Hippocampal formation (tissue), 2 donors: Measurements from ENCODE around the gene FSD2.
"Not testable (repeated sequence)": the region's sequence is repeated elsewhere in the genome, so short reads cannot be mapped to it uniquely, and the experiment has no call there.

Experiments
- DNase-seq, 2 donors: peaks; one replicate each; lab custom pipeline; 2025; lab: John Stamatoyannopoulos, UW

FSD2 gene

DNA sequence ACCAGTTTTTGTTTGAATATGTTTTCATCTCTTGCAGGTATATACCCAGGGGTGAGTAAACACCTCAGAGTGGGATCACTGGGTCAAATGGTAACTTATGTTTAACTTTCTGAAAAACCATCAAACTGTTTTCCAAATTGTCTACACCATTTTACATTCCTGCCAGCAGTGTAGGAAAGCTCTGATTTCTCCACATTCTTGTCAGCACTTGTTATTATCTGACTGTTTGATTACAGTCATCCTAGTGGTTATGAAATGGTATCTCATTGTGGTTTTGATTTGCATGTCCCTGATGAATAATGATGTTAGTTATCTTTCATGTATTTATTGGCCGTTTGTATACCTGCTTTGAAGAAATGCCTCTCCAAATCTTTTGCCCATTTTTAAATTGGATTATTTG, 13.8 kb downstream of the FSD2 start:
- DNase-seq: no peak

DNA sequence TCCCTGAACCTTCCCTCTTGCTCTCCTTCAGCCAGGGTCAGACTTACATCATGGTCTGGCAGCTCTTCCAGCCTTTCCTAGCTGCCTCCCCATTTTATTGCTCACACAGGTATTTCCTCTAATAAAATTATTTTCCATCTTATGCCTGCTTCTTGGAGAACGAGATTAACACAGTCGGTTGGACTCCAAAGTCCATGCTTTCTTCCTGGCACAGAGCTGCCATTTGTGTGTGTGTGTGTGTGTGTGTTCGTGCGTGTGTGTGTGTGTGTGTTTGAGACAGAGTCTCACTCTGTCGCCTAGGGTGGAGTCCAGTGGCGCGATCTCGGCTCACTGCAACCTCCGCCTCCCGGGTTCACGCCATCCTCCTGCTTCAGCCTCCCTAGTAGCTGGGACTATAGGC, 15.5 kb downstream of the FSD2 start:
- DNase-seq: no peak

DNA sequence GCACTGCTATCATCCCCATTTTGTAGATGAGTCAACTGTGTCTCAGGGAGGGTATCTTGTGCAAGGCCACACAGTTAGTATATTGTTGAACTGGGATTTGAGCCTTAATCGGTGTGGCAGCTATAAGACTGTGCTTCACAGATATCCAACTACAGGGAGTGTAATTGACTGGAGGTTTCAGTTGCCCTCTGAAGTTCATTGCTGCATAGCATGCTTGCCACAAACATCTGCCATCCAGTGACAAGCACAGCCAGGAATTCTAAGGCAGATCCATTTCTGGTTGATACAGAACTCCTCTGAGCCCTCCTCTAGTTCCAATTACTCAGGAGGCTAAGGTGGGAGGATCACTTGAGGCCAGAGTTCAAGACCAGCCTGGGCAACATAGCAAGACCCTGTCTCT, 16.4 kb downstream of the FSD2 start:
- no peak for DNase-seq

DNA sequence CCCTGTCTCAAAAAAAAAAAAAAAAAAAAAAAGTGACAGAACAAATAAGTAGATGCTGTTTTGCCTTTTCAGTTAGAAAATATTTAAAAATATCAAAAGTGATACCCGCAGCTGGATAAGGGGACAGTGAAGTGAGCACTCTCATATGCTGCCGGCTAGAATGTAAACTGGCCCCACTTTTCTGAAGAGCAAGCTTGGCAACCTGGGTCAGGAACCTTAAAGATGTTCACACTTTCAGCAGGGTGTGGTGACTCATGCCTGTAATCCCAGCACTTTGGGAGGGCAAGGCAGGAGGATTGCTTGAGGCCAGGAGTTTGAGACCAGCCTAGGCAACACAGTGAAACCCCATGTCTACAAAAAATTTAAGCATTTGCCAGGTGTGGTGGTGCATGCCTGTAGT, 17.4 kb downstream of the FSD2 start:
- DNase-seq: no peak

DNA sequence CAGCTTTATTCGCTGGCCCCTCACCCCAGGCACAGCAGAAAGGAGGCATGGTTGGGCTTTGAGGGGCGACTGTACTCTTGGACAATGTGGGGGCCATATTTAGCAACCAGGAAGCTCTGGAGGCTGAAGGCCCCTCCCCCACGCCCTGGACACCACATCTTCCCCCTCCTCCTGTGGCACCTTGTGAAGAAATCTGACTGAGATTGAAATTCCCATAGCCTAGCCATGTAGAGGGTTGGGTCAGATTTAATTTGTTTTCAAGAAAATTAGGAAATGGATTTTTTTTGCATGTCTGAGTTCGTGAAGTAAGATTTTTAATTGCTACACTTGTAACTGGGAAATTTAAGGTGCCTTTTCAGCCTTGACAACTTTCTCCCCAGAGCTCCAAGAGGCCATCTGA, 24.5 kb downstream of the FSD2 start:
- DNase-seq: no peak

DNA sequence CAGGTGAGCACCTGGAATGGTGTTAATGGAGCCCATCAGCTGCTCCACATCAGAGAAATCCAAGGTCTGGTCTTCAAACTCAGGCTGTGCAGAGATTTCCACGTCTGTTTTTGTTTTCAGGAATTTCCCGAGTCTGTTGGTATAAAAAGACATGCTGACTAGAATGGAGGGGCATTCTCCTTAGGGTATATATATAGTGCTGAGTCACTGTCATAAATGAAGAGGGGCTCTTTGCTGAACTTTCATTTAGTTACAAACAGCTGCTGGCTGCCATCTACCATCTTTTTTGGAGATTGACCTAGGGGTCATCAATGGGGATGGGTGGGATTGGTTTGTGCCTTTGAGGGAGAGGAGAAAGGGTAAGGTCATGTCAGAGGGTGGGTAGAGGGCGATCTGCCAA, 27.1 kb downstream of the FSD2 start:
- no peak for DNase-seq

DNA sequence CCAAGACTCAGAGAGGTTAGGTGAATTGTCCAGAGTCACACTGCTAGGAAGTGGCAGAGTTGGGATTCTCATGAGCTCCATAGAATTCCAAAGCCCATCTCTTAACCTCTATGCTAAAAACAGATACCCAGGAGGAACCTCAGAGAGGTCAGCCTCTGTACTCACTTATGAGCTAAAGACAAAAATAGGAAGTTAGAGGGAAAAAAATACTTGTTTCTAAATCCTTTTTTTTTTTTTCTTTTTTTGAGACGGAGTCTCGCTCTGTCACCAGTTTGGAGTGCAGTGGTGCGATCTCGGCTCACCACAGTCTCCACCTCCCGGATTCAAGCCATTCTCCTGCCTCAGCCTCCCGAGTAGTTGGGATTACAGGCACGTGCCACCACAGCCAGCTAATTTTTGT, 31.4 kb downstream of the FSD2 start:
- no peak for DNase-seq

DNA sequence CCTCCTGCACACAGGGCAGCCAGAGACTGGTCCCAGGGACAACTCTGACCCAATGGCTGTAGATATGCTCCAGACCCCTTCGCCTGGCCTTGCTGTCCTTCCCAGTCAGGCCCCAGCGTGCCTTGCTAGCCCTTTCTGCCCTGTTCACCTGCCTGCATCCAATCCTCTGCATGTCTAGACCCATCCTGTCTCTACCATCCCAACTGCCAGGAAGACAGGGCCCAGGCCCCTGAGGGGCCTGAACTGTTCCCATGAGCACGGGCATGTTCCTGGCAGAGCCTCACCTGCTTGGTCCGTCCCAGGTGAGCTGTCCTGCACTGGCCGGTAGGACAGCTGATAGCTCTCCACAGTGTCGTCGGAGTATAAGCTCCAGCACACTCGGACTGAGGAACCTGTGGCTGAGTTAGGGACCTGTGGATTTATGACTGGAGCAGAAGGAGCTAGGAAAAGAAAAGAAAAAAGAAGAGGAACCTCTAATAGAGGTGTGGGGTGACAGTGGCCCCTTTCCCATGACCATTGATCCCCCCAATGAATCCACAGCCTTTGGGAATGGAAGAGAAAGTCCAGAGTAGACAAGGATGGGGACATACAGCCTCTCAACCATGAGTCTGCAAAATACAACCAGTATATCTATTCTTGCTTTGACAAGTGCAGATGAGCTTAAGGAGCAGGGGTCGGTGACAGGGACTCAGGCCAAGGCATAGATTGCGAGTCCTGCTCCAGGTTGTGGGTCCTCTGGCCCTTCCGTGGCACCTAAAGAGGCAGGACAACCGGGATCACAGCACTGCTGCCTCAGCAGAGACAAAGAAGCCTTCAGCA, 33.9 kb downstream of the FSD2 start:
- no peak for DNase-seq

DNA sequence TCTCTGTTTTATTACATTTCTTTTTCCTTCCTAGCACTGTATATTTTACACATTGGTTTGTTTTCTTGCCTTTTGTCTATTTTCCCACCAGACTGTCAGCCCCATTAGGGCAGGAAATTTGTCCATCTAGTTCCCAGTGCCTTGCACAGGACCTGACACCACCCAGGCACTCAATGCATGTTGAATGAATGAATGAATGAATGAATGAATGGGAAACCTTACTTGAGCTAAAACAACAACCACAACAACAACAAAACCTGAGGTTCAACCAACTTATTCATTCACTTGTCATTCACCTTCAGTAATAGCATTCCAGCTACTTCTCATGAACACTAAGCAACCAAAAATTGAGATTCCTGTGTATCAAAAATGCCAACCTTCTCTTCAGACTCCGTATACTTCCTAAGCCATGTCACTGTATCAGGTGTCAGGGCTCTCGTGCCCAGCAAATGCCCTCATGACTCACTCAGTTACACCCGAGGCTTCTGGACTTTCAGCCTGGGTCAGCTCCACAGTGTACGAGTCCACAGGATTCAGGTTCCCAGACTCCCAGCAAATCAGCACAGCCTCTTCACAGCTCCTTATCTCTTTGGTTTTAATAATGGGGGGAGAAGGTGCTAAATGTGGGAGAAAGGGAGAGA, 37.3 kb downstream of the FSD2 start:
- DNase-seq: no peak

DNA sequence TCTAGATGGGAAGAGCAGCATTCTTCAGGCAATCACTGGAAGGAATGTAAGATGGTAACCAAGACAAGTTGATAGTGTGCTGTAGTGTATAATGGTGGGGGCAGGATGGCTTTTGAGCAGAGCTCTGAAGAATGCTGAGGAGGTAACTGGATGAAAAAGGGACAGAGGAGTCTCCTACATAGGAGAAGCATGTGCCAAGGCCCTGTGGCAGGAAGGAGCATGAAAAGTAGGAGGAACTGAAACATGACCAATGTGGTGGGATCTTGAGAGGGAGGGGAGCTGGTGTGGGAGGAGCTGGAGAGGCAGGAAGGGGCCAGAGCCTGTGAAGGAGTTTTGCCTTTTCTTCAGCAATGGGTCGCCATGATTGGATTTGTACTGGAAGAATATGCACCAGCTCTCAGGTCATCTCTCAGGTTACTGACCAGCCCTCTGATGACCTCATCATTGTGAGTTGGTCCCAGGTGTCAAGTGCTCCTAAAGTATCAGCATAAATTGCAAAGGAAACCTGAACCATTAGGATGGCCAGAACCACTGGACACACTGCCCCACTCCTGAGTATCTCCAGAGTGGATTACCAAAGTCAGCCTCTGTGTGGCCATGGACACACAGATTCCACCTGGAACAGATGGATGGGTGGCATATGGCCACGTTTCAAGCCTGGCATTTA, 38.6 kb downstream of the FSD2 start:
- DNase-seq: no peak

DNA sequence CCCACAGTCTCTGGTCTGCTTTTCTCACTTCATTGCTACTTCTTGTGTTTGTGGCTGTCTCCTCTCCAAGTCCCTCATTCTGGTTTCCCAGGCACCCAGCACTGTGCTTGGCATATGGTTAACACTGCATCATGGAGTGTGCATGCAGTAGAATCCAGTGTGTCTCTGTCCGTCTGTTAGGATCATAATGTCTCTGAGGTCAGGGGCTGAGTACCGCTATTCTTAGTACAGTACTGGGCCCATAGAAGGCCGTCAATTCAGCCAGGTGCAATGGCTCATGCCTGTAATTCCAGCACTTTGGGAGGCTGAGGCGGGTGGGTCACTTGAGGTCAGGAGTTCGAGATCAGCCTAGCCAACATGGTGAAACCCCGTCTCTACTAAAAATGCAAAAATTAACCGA, 39.7 kb downstream of the FSD2 start:
- DNase-seq: not testable (repeated sequence)

DNA sequence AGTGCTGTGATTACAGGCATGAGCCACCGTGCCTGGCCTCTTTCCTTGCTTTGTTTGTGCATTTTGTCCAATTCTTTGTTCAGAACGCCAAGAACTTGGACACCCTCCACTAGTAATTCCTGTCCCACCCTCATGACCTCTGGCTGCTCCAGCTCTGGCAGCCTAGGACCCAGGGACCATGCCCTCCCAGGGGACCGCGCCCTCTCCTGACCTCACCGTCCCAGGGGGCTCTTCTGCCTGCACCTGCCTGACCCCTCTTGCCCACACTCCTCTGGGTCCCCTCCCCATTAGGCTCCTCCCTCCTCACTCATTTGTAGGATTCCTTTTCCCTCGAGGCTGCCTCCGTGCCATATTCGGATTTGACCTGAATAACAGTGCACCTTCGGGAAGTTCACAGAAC, 41.1 kb downstream of the FSD2 start:
- no peak for DNase-seq

DNA sequence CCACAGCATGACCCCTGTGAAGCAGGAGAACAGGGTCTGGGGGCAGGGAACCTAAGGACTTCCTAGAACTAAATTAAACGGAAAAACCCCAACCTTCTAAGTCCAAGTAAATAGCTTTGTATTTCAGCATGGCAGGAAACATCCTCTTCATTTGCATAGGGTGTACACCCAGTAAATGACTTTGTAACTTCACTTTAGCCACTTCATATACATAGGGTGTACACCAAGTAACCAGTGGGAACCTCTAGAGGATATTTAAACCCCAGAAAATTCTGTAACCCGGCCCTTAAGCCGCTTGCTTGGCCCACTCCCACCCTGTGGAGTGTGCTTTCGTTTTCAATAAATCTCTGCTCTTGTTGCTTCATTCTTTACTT, 41.8 kb downstream of the FSD2 start:
- DNase-seq: no peak

DNA sequence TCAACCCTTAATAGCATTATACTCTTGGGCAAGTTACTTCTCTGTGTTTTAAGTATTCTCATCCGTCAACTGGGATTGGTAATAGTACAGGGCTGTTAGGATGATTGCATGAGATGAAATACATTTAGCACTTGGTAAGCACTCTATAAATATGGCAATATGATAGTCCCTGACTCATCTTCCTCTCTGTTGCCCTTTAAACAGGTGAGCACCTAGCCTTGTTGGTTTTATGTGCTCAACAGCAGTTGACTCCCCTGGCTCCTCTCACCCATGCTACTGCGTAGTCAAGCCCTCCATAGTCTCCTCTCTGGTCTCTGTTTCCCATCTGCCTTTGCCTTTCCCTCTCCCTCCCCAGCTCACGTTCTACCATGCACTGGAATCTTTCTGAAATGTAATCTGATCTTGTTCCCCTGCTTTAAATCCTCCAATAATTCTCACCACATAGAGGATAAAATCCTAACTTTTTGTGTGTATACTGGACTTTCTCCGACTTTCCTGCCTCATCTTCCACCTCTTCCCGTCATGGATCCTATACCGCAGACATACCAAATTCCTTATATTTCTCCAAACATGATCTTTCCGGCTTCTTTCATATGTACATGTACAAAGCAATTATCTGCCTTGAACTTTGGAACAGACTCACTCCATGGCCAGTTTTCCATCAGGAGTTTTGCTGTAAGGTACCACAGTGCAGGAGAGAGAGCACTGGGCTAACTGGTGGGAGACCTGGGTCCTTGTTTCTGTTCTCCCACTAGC, 42.3 kb downstream of the FSD2 start:
- DNase-seq: no peak

DNA sequence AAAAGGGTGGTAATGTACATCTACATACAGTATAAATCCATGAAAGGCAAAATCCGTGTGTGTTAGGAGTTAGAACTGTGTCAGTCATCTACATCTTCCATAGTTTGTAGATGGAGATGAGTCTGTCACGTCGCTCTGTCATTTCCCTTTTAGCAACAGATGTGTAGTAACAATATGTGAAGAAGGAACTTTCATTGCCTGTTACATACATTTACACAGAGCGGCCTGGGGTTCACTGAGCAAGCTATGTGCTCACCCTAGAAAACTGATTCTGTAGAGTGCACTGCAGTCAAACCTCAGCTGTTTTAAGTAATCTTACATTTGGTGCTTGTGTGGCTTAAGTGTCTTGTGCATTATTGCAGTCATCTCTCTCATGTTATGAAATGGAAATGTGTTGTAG, 54.6 kb downstream of the FSD2 start:
- no peak for DNase-seq

DNA sequence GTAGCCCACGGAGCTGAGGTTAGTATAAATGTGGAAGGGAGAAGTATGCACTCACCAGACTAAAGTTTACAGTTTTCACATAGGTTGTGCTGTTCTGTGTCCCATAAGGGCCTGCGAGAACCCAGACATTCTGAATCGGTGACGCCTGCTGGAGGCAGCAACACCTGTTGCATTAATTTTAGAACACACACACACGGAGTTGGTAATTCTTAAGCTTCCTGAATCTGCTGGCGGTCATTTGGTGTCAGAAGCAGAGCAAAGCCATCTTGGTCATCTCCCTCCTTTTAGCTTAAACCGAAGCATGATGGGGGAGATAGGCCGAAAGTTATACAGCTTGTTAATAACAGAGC, 55.1 kb downstream of the FSD2 start:
- no peak for DNase-seq

DNA sequence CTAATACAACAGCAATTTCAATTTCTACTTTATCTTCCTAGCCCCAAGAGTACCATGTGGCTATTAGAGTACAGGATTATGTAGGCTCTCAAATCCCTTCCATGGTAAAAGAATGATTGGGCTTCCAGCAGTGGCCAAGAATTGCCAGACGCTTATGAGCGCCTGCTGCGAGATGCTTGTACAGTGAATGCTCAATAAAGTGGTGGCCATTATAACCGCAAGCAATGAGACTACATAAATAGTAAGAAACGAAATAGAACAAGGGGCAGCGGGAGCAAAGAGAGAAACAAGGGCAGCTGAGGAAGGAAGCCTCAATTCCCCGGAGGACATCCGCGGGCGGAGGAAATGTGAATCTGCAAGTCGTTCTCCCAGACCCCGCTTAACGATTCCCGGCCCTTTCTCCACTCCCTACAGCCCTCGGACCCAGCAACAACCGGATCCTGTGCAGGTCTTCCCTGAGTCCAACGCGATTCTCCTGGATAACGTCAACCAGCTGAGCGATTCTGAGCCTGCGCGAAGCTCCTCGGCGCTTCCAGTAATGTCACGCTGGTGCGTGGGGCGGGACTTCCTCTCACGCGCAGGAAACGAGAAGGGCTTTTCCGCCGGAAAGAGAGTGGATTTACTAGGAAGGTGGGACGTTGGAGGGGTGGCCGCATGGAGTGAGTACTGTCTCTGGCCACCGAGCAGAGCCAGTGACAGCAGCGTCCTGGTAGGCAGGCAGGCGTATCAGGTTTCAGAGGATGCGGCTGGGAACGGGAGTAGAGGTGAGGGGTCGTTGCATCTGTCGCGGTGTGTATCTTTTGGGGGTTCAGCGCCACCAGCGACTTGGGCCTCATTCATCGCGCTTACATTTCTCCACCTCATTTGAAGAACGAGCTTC, 55.7 kb downstream of the FSD2 start:
- DNase-seq: peak; percentile 89 to 91

DNA sequence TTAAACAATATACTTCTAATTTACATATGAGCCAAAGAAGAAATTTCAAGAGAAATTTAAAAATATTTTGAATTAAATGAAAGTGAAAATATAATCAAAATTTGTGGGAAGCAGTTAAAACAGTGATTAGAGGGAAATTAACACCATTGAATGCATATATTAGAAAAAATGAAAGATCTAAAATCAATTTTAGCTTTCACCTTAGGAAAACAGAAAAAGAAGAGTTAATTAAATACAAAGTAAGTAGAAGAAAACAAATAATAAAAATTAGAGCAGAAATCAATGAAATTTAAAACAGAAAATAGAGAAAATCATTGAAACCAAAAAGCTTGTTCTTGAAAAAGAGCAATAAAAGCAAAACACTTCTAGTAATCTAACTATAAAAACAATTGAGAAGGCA, 57.6 kb downstream of the FSD2 start:
- no peak for DNase-seq

DNA sequence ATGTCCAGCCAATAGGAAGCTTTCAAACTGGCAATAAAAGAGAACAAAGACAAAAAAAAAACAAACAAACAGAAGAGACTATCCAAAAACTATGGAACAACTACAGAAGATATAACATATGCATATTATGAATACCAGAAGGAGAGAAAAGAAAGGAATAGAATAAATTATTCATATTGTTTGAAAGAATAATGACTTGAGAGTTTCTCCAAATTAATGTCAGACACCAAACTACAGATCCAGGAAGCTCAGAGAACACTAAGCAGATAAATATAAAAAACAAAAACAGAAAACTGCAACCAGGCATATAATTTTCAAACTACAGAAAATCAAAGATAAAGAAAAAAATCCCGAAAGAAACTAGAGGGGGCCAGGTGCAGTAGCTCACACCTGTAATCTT, 62.1 kb downstream of the FSD2 start:
- DNase-seq: no peak

DNA sequence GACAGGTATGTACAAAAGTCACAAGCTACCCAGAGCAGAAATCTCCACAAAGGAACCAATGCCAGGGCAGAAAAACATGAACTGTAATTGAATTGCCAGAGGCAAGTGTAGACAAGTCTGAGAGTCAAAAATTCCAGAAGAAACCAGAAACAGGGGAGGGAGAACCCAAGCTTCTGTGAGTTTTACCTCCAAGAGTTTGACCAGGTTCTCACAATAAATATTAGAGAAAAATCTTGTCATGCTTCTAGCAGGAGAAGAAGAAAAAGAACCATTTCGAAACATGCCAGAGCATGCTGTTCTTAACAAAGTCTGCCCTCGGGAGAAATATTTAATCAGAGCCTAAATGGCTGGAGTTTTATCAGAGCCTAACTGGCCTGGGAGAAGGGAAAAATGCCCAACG, 63.7 kb downstream of the FSD2 start:
- no peak for DNase-seq

DNA sequence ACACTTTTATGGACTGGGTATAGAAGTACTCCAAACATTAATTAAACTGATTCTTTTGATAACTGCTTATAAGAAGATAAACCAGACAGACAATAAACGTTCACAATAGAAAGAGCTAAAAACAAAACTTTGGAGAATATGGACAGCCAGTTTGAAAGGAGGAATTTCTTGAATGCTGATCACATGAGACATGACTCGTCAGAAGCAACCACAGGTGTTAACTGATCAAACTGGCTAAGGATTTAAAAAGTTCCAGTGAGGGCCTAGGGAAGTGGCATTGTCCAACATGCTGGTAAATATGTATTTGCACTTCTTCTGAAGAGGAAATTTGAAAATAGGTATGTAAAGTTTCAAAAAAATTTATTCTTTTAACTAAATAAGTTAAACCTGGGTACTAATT, 66.8 kb downstream of the FSD2 start:
- DNase-seq: no peak

DNA sequence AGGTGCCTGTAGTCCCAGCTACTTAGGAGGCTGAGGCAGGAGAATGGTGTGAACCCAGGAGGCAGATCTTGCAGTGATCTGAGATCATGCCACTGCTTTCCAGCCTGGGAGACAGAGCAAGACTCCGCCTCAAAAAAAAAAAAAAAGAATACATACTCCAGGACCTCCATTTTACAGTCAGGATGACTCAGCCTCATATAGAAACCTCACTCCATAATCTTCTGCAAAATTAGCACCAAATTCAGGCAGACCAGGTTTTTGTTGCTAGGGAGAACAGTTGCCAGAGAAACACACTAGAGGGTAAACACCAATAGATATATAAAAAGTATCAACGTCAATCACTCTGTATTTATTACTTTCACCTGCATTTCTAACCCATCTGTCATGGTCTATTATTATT, 67.9 kb downstream of the FSD2 start:
- DNase-seq: no peak
